WI38 (cell line): ENCODE results near the gene HEATR5A.
"Not testable (repeated sequence)": the region's sequence is repeated elsewhere in the genome, so short reads cannot be mapped to it uniquely, and the experiment has no call there.

Source experiments
- H3K4me3 ChIP-seq: 2 replicates; pipeline ENCODE4 v1.5.1; 2011; ENCODE audit warnings: low read depth, mild to moderate bottlenecking, control low read depth, low read length
- TF ChIP-seq, protein P1 (sequence below): IDR thresholded peaks from 2 replicates; pipeline ENCODE4 v1.5.1; 2012; ENCODE audit warnings: low read depth, mild to moderate bottlenecking, control low read depth, low read length

Gene HEATR5A

DNA sequence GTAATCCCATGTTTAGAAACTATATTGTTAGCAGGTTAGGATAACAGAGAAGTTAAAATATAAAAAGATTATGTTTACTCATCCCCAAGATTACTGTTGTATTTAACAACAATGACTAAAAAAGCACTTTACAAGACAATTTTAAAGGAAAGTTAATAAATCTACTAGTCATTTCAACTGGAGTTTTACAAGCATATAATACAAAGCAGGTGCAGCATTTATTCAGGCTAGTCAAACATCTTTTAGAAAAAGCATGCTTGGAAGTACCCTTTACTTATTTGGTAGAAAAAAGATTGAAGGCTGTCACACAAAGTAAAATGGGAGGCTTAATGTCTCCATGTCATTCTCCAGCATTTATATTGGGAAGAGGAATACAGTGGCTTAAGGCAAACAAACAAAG lies 80.6 kb downstream of the HEATR5A start:
- TF ChIP-seq, protein P1, sequence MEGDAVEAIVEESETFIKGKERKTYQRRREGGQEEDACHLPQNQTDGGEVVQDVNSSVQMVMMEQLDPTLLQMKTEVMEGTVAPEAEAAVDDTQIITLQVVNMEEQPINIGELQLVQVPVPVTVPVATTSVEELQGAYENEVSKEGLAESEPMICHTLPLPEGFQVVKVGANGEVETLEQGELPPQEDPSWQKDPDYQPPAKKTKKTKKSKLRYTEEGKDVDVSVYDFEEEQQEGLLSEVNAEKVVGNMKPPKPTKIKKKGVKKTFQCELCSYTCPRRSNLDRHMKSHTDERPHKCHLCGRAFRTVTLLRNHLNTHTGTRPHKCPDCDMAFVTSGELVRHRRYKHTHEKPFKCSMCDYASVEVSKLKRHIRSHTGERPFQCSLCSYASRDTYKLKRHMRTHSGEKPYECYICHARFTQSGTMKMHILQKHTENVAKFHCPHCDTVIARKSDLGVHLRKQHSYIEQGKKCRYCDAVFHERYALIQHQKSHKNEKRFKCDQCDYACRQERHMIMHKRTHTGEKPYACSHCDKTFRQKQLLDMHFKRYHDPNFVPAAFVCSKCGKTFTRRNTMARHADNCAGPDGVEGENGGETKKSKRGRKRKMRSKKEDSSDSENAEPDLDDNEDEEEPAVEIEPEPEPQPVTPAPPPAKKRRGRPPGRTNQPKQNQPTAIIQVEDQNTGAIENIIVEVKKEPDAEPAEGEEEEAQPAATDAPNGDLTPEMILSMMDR = no peak
- no peak overlapping the region for H3K4me3 ChIP-seq

DNA sequence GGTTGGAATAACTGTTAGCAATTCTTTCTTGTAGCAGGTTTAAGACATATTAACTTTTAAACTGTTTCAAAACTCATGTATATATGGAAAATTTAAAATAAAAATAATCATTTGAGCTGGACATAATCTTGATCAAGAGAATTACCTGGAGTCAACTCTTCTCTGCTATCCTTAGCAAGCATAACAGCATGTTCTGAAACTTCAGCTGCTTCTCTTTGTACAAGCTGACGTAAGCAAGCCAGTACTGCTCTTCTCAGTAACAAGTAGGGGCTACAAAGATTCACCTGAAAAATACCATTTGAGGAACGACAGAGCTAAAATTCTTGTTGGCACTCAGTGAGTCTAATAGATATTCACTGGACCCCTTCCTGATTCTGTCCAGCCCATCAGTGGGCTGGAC lies 83.0 kb downstream of the HEATR5A start:
- TF ChIP-seq, protein P1 = no peak

DNA sequence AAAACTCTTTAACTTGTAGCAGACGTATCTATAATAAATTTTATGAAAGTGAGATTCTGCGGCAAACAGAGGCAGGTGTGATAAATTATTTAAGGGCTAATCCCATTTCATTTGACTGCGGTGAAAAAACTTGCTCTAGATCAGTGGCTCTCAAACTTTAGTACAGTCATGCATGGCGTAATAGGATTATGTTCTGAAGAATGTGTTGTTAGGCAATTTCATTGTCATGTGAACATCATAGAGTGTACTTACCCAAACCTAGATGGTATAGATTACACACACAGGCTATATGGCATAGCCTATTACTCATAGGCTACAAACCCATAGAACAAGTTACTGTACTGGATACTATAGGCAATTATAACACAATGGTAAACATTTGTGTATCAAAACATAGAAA lies 83.7 kb downstream of the HEATR5A start:
- no peak overlapping the region for H3K4me3 ChIP-seq
- TF ChIP-seq, protein P1 = no peak

More for the DNA sequence above, 83.0 kb downstream of the HEATR5A start:
- no peak overlapping the region for H3K4me3 ChIP-seq

DNA sequence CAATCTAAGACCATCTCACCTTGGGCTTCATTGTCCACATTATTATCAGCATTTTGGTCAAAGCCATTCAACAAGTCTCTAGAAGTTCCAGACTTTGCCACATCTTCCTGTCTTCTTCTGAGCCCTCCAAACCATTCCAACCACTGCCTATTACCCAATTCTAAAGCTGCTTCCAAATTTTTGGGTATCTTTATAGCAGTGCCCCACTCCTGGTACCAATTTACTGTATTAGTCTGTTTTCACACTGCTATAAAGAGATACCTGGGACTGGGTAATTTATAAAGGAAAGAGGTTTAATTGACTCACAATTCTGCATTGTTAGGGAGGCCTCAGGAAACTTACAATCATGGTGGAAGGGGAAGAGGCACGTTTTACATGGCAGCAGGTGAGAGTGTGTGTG lies 89.0 kb downstream of the HEATR5A start:
- H3K4me3 ChIP-seq = not testable (repeated sequence)

DNA sequence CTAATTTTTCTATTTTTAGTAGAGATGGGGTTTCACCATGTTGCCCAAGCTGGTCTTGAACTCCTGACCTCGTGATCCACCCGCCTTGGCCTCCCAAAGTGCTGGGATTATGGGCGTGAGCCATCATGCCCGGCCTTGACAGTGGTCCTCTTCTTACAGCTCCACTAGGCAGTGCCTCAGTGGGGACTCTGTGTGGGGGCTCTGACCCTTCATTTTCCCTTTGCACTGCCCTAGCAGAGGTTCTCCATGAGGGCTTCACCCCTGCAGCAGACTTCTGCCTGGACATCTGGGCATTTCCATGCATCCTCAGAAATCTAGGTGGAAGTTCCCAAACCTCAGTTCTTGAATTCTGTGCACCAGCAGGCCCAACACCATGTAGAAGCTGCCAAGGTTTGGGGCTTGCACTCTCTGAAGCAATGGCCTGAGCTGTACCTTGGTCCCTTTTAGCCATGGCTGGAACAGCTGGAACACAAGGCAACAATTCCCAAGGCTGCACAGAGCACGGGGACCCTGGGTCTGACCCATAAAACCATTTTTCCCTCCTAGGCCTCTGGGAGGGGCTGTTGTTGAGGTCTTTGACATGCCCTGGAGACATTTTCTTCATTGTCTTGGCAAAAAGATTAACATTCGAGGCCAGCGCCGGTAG lies 90.4 kb downstream of the HEATR5A start:
- not testable (repeated sequence) for H3K4me3 ChIP-seq

DNA sequence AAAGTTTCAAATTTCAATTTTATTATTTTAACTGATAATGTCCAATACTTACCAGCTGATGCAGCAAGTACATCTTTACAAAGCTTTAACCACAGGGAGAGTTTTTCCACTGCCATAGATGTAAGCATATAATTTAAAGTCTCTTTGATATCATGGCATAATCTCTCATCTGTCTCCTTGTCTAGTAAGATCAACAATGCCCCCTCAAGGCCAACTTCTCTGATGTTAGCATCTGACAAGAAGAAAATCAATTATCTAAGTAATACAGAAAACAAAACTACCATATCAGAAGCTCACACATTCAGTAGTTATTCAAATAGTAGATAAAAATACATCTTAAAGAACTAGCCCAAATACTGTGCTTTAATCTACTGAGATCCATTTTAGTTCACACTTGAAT lies 94.2 kb downstream of the HEATR5A start:
- H3K4me3 ChIP-seq = no peak overlapping the region
- TF ChIP-seq, protein P1 = no peak

DNA sequence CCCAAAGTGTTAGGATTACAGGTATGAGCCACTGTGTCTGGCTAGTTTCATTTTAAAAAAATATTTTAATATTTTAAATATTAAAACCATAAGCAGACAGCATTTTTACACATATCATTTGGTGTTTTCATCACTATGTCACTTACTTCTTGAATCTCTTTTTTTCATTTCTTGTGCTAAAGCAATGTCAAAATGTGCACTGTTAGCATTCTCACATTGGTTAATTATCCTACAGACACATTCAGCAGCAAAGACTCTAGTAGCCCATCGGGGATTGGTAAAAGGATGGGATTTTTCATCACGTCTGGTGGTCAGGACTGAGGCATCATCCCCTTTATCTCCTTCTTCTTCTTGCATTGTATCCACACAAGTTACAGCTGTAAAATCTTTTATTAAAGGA lies 96.9 kb downstream of the HEATR5A start:
- TF ChIP-seq, protein P1 = no peak
- H3K4me3 ChIP-seq = no peak overlapping the region

DNA sequence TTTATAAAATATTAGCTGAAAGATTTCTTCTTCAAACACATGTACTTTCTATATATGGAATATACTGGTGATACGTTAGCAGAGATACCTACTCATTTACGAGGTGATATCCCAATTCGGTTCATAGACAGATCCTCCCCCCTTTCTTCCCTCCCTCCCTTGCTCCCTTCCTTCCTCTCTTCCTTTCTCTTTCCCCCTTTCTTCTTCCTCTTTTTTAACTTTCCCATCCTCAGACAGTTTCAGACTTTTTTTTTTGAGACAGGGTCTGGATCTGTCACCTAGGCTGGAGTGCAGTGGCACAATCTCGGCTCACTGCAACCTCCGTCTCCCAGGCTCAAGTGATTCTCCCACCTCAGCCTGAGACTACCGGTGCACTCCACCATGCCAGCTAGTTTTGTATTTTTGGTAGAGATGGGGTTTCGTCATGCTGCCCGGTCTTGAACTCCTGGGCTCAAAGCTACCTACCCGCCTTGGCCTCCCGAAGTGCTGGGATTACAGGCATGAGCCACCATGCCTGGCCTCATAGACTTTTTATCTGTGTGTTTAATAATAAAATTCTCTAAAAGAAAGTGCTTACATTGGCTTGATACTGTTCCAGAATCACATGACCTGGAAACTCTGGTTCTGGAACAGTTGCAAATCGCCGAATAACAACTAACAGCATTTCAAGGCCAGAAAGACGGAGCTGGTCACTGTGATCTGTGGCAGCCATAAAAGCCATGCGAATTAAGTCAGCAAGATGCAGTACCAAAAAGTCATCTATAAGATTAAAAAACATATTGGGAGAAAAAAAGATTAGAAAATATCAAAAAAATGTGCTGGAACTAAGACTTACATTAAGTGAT lies 99.2 kb downstream of the HEATR5A start:
- H3K4me3 ChIP-seq = no peak overlapping the region
- TF ChIP-seq, protein P1 = no peak
